H1 (cell line): Measurements from ENCODE around the gene FBXL14.

ENCODE experiments used
- BACH1 ChIP-seq: IDR thresholded peaks from 2 replicates; pipeline ENCODE4 v1.6.1; 2012; ENCODE audit warnings: low read length, improper control_type of control experiment
- EZH2 ChIP-seq: fragments of 200-600 bp; sonication (generic); IDR thresholded peaks from 2 replicates; pipeline ENCODE4 v1.7.1; 2012; ENCODE audit warnings: low read depth, mild to moderate bottlenecking, moderate library complexity, low read length, inconsistent platforms; ENCODE audit not compliant: severe bottlenecking
- HDAC2 ChIP-seq, 2 experiments: fragments of 300-600 bp in 1 of 2; sonication (generic) in 1 of 2; IDR thresholded peaks; 2 replicates each; pipeline ENCODE4 v1.6.1; 2011 to 2012; ENCODE audit warnings: low read depth in 2 of 2, low read length in 2 of 2, mild to moderate bottlenecking in 2 of 2, moderate library complexity in 2 of 2, borderline replicate concordance in 1 of 2, inconsistent platforms in 1 of 2
- SIN3A ChIP-seq, 2 experiments: IDR thresholded peaks in 1 of 2; conservative IDR thresholded peaks in 1 of 2; 2 replicates each; pipeline ENCODE4 v1.6.1; 2011 to 2012; ENCODE audit warnings: low read length in 2 of 2, improper control_type of control experiment in 1 of 2, low read depth in 1 of 2, mild to moderate bottlenecking in 1 of 2
- TF ChIP-seq, protein P1 (sequence below), 3 experiments: IDR thresholded peaks; 1 replicate in 2 of 3; 2 replicates in 1 of 3; pipeline versions ENCODE4 v1.5.1 to v1.6.1; 2011; ENCODE audit warnings: low read length in 3 of 3, mild to moderate bottlenecking in 3 of 3, inconsistent platforms in 2 of 3, low read depth in 1 of 3, moderate library complexity in 1 of 3; ENCODE audit not compliant: insufficient read depth in 1 of 3; ENCODE audit errors: control extremely low read depth in 1 of 3
- TF ChIP-seq, protein P2 (sequence below): IDR thresholded peaks from 2 replicates; pipeline ENCODE4 v1.6.1; 2012; ENCODE audit warnings: inconsistent platforms

DNA sequence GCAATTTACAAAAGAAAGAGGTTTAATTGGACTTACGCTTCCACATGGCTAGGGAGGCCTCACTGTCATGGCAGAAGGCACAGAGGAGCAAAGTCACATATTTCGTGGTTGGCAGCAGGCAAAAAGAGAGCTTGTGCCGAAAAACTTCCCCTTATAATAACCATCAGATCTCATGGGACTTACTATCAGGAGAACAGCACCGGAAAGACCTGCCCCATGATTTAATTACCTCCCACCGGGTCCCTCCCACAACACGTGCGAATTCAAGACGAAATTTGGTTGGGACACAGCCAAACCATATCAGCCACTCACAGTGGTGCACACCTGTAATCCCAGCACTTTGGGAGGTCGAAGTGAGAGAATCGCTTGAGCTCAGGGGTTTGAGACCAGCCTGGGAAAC lies 68.5 kb downstream of the FBXL14 start:
- TF ChIP-seq, protein P1, sequence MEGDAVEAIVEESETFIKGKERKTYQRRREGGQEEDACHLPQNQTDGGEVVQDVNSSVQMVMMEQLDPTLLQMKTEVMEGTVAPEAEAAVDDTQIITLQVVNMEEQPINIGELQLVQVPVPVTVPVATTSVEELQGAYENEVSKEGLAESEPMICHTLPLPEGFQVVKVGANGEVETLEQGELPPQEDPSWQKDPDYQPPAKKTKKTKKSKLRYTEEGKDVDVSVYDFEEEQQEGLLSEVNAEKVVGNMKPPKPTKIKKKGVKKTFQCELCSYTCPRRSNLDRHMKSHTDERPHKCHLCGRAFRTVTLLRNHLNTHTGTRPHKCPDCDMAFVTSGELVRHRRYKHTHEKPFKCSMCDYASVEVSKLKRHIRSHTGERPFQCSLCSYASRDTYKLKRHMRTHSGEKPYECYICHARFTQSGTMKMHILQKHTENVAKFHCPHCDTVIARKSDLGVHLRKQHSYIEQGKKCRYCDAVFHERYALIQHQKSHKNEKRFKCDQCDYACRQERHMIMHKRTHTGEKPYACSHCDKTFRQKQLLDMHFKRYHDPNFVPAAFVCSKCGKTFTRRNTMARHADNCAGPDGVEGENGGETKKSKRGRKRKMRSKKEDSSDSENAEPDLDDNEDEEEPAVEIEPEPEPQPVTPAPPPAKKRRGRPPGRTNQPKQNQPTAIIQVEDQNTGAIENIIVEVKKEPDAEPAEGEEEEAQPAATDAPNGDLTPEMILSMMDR (IDR thresholded peaks at IDR 0.05; ENCODE audit: control extremely low read depth in 1 of 3, insufficient read depth in 1 of 3, low read depth in 1 of 3, low read length in 3 of 3) = no peak
- TF ChIP-seq, protein P2, sequence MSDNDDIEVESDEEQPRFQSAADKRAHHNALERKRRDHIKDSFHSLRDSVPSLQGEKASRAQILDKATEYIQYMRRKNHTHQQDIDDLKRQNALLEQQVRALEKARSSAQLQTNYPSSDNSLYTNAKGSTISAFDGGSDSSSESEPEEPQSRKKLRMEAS = no peak
- TF ChIP-seq SIN3A (conservative IDR thresholded peaks at IDR 0.05 in 1 of 2, IDR thresholded peaks at IDR 0.05 in 1 of 2; ENCODE audit: low read depth in 1 of 2, low read length in 2 of 2) (no peak), BACH1 (no peak), HDAC2 (IDR thresholded peaks at IDR 0.05; ENCODE audit: borderline replicate concordance in 1 of 2, low read depth in 2 of 2, low read length in 2 of 2) (no peak), EZH2 (no peak)
